T-helper 1 cell treated with Interleukin-12 subunit alpha and Interleukin-12 subunit beta and Interleukin-4 antibody, amounts not matched to agents 30 μg/mL and 1 μg/mL, for 36 hours (primary cell): Measurements from ENCODE around the gene SF3B2.
"Not testable (repeated sequence)": the region's sequence is repeated elsewhere in the genome, so short reads cannot be mapped to it uniquely, and the experiment has no call there.

Source experiments
- H3K27ac Mint-ChIP-seq: one replicate; pipeline ENCODE4 v1.8.0; 2021; ENCODE audit warnings: mild to moderate bottlenecking, mixed read lengths
- H3K27me3 Mint-ChIP-seq: one replicate; pipeline ENCODE4 v1.8.0; 2021; ENCODE audit warnings: low read depth, mixed read lengths
- H3K36me3 Mint-ChIP-seq: one replicate; pipeline ENCODE4 v1.8.0; 2021; ENCODE audit warnings: low read depth, mixed read lengths
- H3K4me1 Mint-ChIP-seq: one replicate; pipeline ENCODE4 v1.8.0; 2021; ENCODE audit warnings: low read depth, mixed read lengths
- H3K4me3 Mint-ChIP-seq: one replicate; pipeline ENCODE4 v1.8.0; 2021; ENCODE audit warnings: mild to moderate bottlenecking, moderate library complexity, mixed read lengths
- H3K9me3 Mint-ChIP-seq: one replicate; pipeline ENCODE4 v1.8.0; 2021; ENCODE audit warnings: mixed read lengths

SF3B2 gene

GRCh38 chr11:66012946-66013761, 39.0 kb upstream of the SF3B2 start:
- H3K4me1 Mint-ChIP-seq: no peaks in the 10 kb centered on the region
- no peaks in the 10 kb centered on the region for H3K9me3 Mint-ChIP-seq
- no peaks in the 10 kb centered on the region for H3K36me3 Mint-ChIP-seq
- H3K4me3 Mint-ChIP-seq: no peak overlapping the region
- peaks cover 37% of the 10 kb centered on the region for H3K27me3 Mint-ChIP-seq
- no peak overlapping the region for H3K27ac Mint-ChIP-seq

DNA sequence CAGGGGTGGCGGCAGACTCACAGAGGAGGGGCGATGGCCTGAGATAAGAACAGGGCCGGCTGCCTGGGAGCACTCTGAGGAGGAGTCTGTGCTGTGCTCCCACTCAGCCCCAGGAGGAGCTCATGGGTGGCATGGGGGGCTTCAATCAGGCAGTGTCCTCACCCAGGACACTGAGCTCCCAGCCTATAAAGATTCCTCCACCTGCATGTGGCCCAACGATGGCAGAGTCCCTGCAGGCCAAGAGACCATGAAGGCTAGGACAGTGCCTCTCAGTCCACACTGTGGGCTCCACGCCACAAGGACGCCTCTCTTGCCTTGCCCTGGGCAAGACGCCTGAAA, 38.4 kb upstream of the SF3B2 start:
- H3K4me3 Mint-ChIP-seq: no peak overlapping the region
- no peak overlapping the region for H3K27ac Mint-ChIP-seq
- H3K9me3 Mint-ChIP-seq: no peaks in the 10 kb centered on the region
- no peaks in the 10 kb centered on the region for H3K4me1 Mint-ChIP-seq
- H3K36me3 Mint-ChIP-seq: no peaks in the 10 kb centered on the region
- H3K27me3 Mint-ChIP-seq: peaks cover 36% of the 10 kb centered on the region

DNA sequence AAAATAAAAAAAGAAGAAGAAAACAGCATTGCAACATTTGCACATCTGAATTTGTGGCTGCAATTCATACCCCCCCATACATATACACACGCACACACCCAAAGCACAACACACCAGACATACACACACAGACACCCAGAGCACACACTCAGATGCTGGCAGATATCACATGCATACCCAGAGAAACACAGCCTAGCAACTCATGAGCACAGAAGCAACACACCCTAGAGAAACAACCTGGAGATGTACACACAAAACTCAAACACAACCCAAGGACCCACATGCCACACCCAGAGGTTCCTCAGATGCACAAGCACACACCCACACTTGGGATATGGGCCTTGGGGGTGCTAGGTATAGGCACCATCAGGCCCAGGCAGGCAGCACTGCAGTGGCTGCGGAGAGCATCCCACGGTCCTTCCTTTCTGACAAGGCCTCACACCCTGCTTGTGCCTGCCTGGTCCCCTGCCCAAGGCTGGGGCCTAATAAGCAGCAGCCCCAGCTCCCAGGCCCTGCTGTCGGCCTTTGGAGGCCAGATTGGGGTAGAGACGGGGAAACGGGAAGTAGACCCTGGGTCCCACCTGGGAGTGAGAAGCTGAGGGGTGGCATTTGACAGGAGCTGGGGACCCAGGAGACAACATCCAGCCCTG, 37.2 kb upstream of the SF3B2 start:
- Mint-ChIP-seq H3K27ac (no peak overlapping the region), H3K9me3 (no peaks in the 10 kb centered on the region), H3K27me3 (peaks cover 32% of the 10 kb centered on the region), H3K4me1 (no peaks in the 10 kb centered on the region), H3K36me3 (no peaks in the 10 kb centered on the region), H3K4me3 (no peak overlapping the region)

GRCh38 chr11:66015454-66015881, 36.7 kb upstream of the SF3B2 start:
- H3K36me3 Mint-ChIP-seq: no peaks in the 10 kb centered on the region
- H3K9me3 Mint-ChIP-seq: no peaks in the 10 kb centered on the region
- peaks cover 26% of the 10 kb centered on the region for H3K27me3 Mint-ChIP-seq
- no peak overlapping the region for H3K4me3 Mint-ChIP-seq
- H3K27ac Mint-ChIP-seq: no peak overlapping the region
- H3K4me1 Mint-ChIP-seq: no peaks in the 10 kb centered on the region

- no peaks in the 10 kb centered on the region for H3K9me3 Mint-ChIP-seq
- H3K36me3 Mint-ChIP-seq: no peaks in the 10 kb centered on the region
- no peaks in the 10 kb centered on the region for H3K4me1 Mint-ChIP-seq
- H3K4me3 Mint-ChIP-seq: no peak overlapping the region
- H3K27ac Mint-ChIP-seq: no peak overlapping the region
- peaks cover 20% of the 10 kb centered on the region for H3K27me3 Mint-ChIP-seq
Observed at GRCh38 chr11:66015936-66016792, 36.0 kb upstream of the SF3B2 start.

GRCh38 chr11:66016793-66017177, 35.4 kb upstream of the SF3B2 start:
- Mint-ChIP-seq H3K4me3 (no peak overlapping the region), H3K36me3 (no peaks in the 10 kb centered on the region), H3K27me3 (peaks cover 14% of the 10 kb centered on the region), H3K27ac (no peak overlapping the region), H3K9me3 (no peaks in the 10 kb centered on the region), H3K4me1 (no peaks in the 10 kb centered on the region)

GRCh38 chr11:66017321-66017720, 34.8 kb upstream of the SF3B2 start:
- Mint-ChIP-seq H3K4me3 (no peak overlapping the region), H3K27me3 (peaks cover 14% of the 10 kb centered on the region), H3K9me3 (no peaks in the 10 kb centered on the region), H3K4me1 (no peaks in the 10 kb centered on the region), H3K27ac (peak overlapping the region; percentile 31), H3K36me3 (no peaks in the 10 kb centered on the region)

DNA sequence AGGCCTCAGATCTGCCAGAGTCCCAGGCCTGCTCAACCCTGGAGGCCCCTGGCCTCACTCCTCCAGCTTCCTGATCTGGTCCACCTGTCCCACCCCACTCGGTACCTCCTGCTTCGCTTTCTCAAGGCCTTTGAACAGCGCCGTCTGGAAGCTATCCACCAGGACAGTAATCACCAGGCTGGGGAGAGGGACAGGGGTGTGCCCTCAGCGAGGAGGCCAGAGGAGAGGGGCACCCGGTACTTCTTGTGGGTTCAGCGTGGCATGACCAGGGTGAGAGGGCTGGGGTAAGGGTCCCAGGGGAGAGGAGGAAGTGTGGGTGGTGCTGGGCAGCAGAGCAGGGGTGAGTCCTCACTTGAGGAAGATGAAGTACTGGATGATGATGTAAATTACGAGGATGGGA, 32.0 kb upstream of the SF3B2 start:
- Mint-ChIP-seq H3K27ac (no peak overlapping the region), H3K9me3 (no peaks in the 10 kb centered on the region), H3K4me1 (peaks cover 5% of the 10 kb centered on the region), H3K36me3 (no peaks in the 10 kb centered on the region), H3K27me3 (peaks cover 10% of the 10 kb centered on the region), H3K4me3 (no peak overlapping the region)

GRCh38 chr11:66020618-66021357, 31.4 kb upstream of the SF3B2 start:
- H3K36me3 Mint-ChIP-seq: no peaks in the 10 kb centered on the region
- no peak overlapping the region for H3K4me3 Mint-ChIP-seq
- H3K27ac Mint-ChIP-seq: no peak overlapping the region
- H3K4me1 Mint-ChIP-seq: peaks cover 5% of the 10 kb centered on the region
- H3K9me3 Mint-ChIP-seq: no peaks in the 10 kb centered on the region
- H3K27me3 Mint-ChIP-seq: peaks cover 10% of the 10 kb centered on the region

GRCh38 chr11:66022401-66023185, 29.6 kb upstream of the SF3B2 start:
- peaks cover 5% of the 10 kb centered on the region for H3K4me1 Mint-ChIP-seq
- no peaks in the 10 kb centered on the region for H3K36me3 Mint-ChIP-seq
- peak overlapping the region; percentile 30 for H3K4me3 Mint-ChIP-seq
- no peak overlapping the region for H3K27ac Mint-ChIP-seq
- H3K27me3 Mint-ChIP-seq: peaks cover 10% of the 10 kb centered on the region
- H3K9me3 Mint-ChIP-seq: no peaks in the 10 kb centered on the region

DNA sequence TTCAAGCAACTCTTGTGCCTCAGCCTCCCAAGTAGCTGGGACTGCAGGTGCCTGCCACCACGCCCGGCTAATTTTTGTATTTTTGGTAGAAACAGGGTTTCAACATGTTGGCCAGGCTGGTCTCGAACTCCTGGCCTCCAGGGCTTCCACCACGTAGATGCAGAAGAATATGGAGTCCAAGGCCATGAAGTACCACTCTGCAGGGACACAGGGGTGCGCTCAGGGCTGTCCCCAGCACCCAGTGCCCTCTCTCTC, 29.1 kb upstream of the SF3B2 start:
- not testable (repeated sequence) for H3K9me3 Mint-ChIP-seq, H3K4me1 Mint-ChIP-seq, H3K27ac Mint-ChIP-seq, H3K36me3 Mint-ChIP-seq, H3K27me3 Mint-ChIP-seq, H3K4me3 Mint-ChIP-seq

- Mint-ChIP-seq H3K36me3 (no peaks in the 10 kb centered on the region), H3K9me3 (no peaks in the 10 kb centered on the region), H3K27me3 (peaks cover 10% of the 10 kb centered on the region), H3K4me3 (no peak within 1 kb of the TSS), H3K4me1 (peaks cover 5% of the 10 kb centered on the region), H3K27ac (no peak within 1 kb of the TSS)
Observed at GRCh38 chr11:66026017-66026529, 26.1 kb upstream of the SF3B2 start, which contains the start of gene CATSPER1. CATSPER1 (minus strand) TSS chr11:66026479; CDS start chr11:66026379, 100 bp downstream.

- Mint-ChIP-seq H3K27me3 (peaks cover 3% of the 10 kb centered on the region), H3K4me3 (no peak overlapping the region), H3K27ac (no peak overlapping the region), H3K9me3 (no peaks in the 10 kb centered on the region), H3K36me3 (no peaks in the 10 kb centered on the region), H3K4me1 (no peaks in the 10 kb centered on the region)
Observed at GRCh38 chr11:66032957-66033735, 19.0 kb upstream of the SF3B2 start.
